Activated CD8-positive, alpha-beta memory T cell treated with anti-CD3 and anti-CD28 coated beads, Interleukin-2, amount 50 U/mL, for 1 hour (primary cell): Measurements from ENCODE around the gene PSAPL1.

ENCODE experiments used
- DNase-seq: peaks from one replicate; pipeline ENCODE4 v3.0.0-alpha.2; 2020; ENCODE audit errors: extremely low read depth

Gene PSAPL1

DNA sequence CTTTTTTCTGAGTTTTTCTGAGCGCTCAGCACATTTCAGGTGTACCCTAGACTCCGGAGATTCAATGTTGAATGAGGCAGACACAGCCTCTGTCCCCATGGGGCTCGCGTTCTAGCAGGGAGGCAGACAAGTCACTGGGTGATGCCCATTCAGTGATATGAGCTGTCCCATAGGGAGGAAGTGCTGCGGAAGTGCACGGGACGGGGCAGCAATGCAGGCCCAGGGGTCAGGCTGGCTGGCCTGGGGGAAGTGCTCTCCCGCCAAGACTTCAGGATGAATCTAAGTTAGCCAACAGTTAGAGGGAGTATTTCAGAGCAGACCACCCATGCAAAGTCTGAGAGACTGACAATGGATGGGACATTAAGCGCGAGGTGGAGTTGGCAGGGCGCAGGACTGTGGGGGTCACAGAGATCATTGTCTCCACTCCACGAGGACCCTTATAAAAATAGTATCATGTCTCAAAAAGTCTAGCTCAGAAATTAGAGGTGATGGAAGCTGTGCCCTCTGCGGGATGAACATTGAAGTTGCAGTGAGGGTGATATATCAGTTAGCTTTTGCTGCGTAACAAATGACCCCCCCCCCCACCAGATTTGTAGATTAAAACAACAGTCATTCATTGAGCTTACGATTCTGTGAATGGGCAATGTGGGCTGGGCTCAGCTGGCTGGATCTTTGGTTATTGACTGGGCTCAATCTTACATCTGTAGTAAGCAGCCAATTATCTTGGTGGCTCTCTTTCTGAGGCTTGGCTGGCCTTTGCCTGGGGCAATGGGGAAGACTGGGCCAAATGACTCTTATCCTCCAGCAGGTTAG, 16.4 kb downstream of the PSAPL1 start:
- DNase-seq, result no peak

DNA sequence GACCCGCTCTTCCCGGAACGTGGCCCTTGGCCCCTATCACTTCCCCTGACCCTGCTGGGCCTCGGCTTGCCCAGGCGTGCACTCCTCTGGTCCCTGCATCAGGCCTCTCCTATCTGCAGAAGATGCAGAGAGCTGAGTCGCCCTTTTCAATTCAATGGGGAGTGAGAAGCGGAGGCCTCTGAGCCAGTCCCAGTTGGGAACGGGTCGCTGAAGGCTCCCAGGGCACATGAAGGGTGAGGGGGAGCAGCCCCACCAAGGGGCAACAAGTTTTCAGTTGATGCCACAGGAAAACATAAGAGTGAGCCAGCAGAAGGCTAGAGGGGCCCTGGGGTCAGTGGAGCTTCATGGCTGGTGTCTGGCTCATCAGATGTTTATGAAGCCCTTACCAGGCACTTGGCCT, 17.1 kb downstream of the PSAPL1 start:
- no peak for DNase-seq

DNA sequence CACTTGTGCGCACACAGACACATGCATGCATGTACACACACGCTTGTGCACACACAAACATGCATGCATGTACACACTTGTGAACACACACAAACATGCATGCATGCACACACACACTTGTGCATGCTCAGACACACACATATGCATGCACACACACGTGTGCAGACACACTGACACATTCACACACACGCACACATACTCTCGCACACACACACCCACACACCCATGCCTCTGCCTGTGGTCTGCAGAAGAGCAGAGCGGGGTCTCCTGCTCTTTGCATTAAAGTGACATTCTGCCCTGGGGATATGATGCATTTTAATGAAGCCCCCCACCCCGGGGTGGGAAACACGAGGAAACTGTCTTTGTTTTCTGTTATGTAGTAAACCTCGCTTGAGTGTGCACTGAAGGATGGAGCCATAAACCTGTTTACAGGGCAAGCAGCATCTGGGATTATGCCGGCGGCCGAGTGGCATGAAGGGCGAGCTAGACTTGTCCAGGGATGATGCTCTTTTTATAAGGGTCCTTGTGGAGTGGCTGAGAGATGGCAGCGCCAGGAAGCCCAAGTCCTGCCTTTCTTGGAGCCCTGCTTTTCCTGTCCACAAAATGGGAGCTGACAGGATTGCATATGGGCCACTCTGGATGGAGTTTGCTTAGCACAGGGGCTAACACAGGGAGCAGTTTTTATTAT, 17.8 kb downstream of the PSAPL1 start:
- DNase-seq, result no peak

DNA sequence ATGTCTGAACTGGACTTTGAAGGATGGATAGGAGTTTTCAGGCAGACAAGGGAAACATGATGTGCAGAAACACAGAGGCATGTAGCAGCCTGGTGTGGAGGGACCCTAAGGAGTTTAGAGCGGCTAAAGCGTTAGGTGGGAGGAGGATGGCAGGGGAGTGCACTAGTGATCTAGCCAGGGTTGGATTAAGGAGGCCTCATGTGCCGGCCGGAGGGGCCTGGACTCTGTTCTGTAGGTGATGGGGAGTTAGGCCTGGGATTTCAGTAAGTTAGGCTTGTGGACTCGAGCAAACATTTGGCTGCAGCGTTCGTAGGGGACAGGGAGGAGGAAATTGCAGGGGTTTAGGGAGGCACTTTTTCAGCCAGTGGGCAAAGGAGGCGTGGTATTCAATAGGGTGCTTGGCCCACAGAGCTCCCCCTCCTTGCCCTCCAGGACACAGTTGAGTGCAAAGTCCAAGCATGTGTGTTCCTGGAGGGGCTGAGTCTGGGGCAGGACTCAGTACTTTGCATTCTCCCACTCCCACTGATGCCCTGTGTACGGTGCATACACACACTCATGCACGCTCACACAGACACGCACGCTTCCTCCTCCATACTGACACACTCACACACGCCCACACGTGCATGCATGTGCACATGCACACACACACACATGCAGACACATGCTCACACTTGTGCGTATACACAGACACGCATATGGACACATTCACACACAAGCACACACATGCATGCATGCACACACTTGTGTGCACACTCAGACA, 18.6 kb downstream of the PSAPL1 start:
- DNase-seq, result no peak

DNA sequence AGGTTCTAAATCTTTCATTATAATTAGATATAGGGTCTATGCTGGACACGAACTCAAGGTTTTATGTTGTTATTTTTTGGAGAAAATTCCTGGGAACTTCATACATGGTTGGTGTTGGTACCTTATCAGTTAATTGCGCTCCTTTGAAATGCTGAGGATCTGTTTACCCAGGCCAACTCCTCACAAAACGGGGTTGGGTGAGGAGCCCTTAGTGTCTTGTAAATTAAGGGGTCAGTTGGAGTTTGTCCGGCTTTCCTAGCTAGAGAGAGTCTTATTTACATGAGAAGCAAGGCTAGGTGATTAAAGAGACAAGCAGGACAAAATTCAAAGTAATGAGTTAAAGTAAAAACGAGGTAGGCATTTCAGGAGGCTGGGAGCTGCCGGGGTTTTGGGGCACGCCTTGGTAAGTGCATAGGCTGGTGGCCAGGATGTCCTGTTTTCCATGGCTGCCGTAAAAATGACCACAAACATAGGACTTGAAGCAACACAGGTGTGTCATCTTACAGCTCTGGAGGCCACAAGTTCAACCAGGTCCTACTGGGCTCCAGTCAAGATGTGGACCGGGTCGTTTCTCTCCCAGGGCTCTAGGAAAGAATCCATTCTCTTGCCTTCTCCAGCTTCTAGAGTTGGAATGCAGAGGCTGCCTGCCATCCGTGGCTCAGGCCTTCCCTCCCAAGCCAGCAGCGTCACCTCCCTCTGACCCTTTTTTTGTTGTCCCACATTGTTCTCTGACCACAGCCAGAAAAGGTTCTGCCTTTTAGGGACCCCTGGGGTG, 19.8 kb downstream of the PSAPL1 start:
- DNase-seq, result no peak

DNA sequence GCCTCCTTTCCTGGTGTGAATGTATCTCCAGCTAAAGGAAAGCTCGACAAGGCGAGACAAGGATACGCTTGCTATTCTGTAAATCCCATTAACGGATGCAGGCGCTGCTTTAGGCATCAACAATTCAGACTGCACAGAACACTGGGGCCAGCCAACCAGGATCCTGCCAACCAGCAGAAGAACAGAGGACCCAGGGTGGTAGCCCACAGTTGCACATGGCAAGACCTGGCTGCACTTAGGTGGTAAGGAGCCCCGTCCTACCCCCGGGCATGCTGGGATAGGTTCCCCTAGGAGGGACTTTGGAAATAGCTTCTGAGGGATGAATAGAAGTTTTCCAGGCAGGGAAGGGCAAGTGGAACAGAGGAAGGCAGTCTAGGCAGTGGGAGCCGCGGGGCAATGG, 20.7 kb downstream of the PSAPL1 start:
- no peak for DNase-seq

DNA sequence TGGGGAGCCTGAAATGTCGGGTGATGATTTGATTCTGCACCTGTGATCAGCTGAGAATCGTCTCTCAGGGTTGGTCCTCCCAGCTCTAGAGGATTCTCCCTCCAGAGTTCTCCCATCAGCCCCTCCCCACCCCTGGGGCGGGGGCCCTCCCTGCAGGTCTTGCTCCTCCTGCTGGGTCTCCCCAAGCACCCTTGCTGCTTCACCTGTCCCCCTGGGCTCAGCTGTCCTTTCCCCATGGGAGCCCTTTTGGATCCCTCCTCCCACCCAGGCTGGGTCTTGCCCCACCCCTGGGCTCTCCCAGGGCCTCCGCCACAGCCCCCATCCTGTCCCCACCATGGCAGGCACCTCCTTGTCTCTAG, 22.2 kb downstream of the PSAPL1 start:
- DNase-seq, result no peak

DNA sequence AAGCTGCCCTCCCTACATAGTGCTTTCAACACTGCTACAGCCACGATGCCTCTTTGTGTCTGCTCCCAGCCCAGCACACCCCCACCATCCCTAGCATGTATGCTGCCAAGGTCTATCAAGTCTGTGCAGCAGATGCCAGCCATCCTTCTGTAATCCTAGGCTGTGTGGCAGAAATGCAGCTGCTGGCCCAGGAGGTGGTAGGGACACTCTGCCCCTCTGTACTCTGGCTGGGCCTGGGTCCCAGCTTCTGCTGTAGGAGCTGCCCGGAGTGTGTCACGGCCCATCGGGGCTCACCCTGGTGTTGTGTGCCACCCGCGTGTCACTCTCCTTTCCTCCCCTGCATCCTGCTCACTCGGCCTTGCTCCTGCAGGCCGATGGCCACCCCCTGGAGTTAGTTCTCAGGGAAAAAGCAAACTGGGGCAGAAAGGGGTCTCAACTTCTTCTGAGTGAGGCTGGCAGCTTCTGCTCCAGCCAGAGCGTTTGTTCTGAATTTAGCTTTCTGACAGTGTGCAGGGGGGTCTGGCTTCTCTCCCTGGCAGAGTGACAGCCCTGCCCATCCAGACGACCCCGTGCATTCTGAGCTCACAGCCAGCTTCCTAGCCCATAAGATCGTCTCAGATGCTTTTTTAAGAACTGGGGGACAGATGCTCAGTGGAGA, 22.7 kb downstream of the PSAPL1 start:
- DNase-seq, result no peak

DNA sequence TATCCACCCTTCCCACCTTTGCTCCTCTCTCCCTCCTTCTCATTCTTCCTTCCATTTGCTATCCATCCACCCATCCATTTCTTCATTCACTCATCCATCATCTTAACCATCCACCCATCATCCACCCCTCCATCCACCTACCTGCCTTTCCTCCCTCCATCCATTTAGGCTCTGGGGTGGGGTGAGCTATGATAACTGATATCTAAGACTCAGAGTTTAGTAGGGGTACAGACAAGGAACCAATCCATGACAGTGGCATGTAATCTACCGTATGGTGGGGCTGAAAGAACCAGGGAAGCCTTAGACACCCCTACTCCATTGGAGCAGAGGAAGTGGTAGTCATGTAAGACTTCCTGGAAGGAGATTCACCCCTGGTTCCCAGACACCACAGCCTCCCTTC, 23.2 kb downstream of the PSAPL1 start:
- no peak for DNase-seq

DNA sequence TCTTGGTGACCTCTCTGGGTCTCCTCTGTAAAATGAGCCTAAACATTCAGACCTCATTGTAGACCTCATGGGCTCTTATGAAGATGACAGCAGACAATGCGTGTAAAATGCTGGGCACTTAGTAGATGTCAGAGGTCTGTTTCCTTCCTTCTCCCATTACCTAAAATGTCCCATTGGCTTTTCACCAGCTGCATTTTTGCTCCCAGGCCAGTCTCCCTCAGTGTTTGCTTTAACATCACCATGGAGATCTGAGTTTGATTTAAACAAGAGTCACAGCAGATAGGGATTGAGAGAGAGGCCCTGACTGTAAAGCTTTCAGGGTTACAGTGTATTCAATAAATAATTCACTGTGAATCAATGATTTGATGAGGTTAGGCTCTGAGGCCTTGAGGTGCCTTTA, 24.3 kb downstream of the PSAPL1 start:
- DNase-seq, result no peak

DNA sequence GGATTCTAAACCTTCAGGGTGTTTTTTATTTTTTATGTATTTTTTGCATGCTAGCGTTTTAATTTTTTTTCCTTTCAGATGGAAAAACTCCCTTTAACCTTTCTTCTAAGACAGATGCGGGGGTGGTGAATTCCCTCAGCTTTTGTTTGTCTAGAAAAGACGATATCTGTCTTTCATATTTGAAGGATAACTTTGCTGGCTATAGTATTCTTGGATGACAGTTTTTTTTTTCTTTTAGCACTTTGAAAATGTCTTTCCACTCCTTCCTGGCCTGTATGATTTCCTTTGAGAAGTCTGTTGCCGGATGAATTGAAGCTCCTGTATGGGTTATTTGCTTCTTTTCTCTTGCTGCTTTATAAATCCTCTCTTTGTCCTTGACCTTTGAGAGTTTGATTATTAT, 26.6 kb downstream of the PSAPL1 start:
- DNase-seq, result no peak

DNA sequence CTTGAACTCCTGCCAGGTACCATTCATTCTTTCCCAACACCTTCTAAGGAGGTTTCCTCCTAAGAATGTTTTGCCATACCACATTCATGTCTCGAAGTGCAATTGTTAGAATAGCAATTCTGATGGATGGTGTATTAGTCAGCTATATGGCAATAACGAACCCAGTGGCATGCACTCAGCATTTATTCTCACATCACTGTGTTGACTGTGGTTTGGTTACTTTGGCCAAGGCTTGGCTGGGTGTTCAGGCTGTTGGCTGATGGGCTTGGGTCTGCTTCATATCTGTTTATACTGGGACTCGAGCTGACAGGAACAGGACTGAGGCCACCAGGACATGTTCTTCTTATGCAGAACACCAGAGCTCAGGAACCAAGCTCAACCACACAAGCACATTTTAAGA, 31.7 kb downstream of the PSAPL1 start:
- DNase-seq, result no peak

DNA sequence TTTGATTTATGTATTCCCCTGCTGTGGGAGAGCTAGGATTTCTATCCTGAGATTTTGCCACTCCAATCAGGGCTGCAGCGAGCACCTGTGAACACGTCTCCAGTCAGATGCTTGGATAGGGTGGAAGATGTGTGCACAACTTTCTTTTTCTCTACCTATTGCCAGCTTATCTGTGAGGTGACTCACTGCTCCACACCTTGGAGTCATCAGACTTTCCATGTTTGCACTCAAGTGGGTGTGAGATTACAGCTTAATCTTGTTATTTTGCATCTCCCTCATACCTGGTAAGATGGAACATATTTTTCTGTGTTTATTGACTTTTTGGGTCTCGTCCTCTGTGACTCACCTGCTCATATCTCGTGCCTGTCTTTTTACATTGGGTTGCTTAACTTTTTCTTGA, 32.2 kb downstream of the PSAPL1 start:
- DNase-seq, result no peak

DNA sequence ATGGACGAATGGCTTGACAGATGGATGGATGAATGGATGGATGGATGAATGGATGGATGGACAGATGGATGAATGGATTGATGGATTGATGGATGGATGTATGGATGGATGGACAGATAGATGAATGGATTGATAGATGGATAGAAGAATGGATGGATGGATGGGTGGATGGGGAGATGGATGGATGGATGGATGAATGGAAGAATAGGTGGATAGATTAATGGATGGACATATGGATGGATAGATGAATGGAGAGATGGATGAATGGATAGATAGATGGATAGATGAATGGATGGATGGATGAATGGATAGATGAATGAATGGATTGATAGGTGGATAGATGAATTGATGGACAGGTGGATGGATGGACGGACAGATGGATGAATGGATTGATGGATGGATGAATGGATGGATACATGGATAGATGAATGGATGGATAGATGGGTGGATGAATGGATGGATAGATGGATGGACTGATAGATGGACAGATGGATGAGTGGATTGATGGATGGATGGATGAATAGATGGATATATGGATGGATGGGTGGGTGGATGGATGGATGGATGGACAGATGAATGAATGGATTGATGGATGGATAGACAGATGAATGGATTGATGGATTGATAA, 33.9 kb downstream of the PSAPL1 start:
- no peak for DNase-seq

DNA sequence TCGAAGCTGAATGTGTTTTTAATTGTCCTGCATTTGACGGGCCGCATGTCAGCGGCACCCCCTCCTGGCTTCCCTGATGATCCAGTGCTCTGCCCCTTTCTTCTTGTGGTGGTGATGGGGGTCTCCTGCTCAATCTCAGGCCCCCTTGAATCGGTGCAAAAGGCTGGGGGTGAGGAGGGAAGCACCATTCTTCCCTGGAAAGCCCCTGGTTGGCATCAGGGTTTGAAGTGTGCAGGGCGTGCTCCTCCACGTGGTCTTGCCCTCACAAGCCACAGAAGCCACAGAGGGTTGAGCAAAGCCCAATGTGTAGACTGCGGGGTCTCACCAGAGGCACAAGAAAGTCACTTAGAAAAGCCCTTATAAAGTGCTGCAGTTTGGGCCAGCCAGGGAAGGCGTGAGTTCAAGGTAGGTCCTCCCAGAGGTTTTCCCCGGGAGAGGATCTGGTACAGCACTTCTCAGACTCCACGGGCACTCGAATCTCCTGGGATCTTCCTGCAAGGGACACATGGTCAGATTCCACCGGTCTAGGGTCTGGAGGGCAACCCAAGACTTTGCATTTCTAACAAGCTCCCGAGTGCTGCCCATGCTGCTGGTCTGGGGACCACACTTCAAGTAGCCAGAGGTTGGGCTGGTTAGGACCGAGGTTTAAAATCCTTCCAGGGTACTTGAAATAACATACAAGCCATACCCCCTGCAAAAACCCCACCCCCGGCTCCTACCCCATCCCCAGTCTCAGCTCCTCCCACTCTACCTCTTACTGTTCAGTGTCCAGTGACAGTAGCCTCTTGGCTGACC, 35.1 kb downstream of the PSAPL1 start:
- DNase-seq, result no peak

DNA sequence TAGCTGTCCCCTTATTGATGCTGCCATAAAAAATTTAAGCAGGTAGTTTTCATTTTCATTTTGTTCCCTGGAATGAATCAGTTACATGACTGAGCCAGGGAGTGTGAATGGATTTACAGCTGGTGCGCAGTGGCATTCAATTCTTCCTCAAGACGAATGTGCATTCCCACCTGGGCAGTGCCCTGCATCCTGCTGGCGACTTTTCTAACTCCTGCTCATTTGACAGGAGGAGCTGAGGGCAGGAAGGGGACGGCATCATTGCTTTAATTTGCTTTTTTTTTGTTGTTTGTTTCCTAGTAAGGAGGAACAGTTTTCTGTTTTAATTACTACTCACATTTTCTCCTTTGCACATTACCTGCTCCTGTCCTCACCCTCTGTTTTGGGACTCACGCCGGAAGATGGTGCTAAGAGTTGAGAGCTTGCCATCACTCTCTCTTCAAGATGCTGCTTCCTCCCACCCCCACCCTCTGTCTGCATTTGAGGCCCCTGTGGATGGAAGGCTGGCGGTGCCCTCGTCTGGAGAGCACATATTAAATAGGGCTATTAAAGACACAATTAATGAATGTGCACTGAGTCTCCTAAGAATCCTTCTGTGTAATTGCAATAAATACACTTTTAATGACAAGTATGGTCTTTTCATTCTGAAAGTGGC, 35.8 kb downstream of the PSAPL1 start:
- no peak for DNase-seq

DNA sequence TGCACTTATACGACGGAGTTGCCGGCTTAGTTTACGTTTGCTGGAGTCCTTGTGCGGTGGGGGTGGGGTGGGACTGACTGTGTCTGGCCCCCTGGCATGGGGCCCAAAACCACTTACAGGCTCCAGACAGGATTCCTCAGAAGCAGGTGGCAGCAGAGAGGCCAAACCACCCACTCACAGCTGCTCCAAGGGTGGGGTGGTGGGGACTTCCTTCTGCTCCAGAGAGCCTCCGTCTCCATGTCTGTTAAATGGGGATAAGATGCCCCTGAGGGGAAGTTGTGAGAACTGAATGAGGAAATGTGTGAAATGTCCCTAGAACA, 36.7 kb downstream of the PSAPL1 start:
- DNase-seq, result no peak

DNA sequence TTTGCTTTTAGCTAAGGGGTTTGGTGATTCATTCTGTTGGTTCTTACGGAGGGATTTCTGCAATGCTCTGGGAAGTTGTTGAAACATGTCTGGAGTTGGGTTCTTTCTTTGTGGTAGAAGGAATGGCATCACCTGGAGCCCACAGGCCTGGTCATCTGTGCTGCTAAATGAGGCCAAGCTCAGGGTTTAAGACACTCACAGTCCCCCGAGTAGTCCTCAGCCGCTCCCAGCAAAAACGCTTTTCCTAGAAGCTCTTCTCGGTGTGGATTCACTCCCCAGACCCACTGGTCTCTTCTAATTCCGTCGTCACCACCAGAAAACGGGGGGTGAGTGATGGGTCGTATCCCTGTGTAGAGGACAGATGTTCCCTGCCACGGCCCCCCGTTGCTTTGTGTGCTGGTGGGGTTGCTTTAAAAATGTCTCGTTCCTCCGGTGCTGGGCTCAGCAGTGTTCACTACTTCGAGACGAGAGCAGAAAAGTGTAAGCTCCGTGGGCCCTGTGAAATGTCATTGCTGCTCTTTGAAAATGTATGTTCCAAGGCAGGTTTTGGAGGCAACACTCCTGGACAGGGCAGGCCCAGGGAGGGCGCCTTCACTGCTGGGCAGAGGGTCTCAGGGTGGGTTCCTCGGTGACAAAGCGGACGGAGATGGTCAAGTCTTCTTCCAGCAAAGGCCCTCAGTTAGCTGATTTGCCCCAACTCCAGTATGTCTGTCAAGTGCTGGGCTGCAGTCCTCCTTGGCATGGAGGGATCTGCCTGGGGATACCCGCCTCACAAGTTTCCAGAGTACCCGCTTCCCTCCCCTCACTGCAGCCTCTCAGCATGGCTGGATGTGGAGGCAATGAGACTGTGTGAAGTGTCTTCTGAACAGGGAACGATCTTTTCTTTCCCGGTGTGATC, 37.3 kb downstream of the PSAPL1 start:
- no peak for DNase-seq
